Activated naive CD4-positive, alpha-beta T cell treated with anti-CD3 and anti-CD28 coated beads, Interleukin-2, amount 10 ng/mL, durations not matched to agents 7 days and 5 days (primary cell): ENCODE measurements around the gene PSMG3.
"Not testable (repeated sequence)": the region's sequence is repeated elsewhere in the genome, so short reads cannot be mapped to it uniquely, and the experiment has no call there.

Source experiments
- CTCF ChIA-PET: fragments of 350-600 bp; sonication (Branson Sonifier 250); formaldehyde crosslinking; loops from one replicate; lab custom pipeline; 2021; ENCODE audit warnings: antibody characterized with exemption; lab: Charles Lee
- DNase-seq: peaks from one replicate; pipeline ENCODE4 v3.0.0-alpha.2; 2020
- H3K27ac Mint-ChIP-seq: one replicate; pipeline ENCODE4 v1.8.0; 2021; ENCODE audit warnings: mild to moderate bottlenecking, moderate library complexity, mixed read lengths
- H3K27me3 Mint-ChIP-seq: one replicate; pipeline ENCODE4 v1.8.0; 2021; ENCODE audit warnings: mild to moderate bottlenecking, mixed read lengths
- H3K36me3 Mint-ChIP-seq: one replicate; pipeline ENCODE4 v1.8.0; 2021; ENCODE audit warnings: mixed read lengths
- H3K4me1 Mint-ChIP-seq: one replicate; pipeline ENCODE4 v1.8.0; 2021; ENCODE audit warnings: mixed read lengths
- H3K4me3 Mint-ChIP-seq: one replicate; pipeline ENCODE4 v1.8.0; 2021; ENCODE audit warnings: mild to moderate bottlenecking, moderate library complexity, mixed read lengths
- H3K9me3 Mint-ChIP-seq: one replicate; pipeline ENCODE4 v1.8.0; 2021; ENCODE audit warnings: mixed read lengths

PSMG3 gene

GRCh38 chr7:1591876-1592275 lies 22.0 kb upstream of the PSMG3 start:
- peaks cover 65% of the 10 kb centered on the region for H3K27me3 Mint-ChIP-seq
- H3K9me3 Mint-ChIP-seq = peaks cover 2% of the 10 kb centered on the region
- CTCF ChIA-PET = no interaction called here
- H3K4me1 Mint-ChIP-seq = peaks cover 20% of the 10 kb centered on the region
- H3K4me3 Mint-ChIP-seq = no peak overlapping the region
- H3K27ac Mint-ChIP-seq = no peak overlapping the region
- H3K36me3 Mint-ChIP-seq = no peaks in the 10 kb centered on the region
- no peak for DNase-seq

GRCh38 chr7:1591396-1591795 lies 21.6 kb upstream of the PSMG3 start:
- Mint-ChIP-seq H3K27me3 (peaks cover 65% of the 10 kb centered on the region), H3K9me3 (peaks cover 2% of the 10 kb centered on the region), H3K27ac (no peak overlapping the region), H3K4me3 (no peak overlapping the region), H3K36me3 (no peaks in the 10 kb centered on the region), H3K4me1 (peaks cover 20% of the 10 kb centered on the region)
- DNase-seq = no peak
- CTCF ChIA-PET = no interaction called here

GRCh38 chr7:1590887-1591286 lies 21.1 kb upstream of the PSMG3 start:
- no peak overlapping the region for H3K27ac Mint-ChIP-seq
- CTCF ChIA-PET = no interaction called here
- no peaks in the 10 kb centered on the region for H3K36me3 Mint-ChIP-seq
- peaks cover 65% of the 10 kb centered on the region for H3K27me3 Mint-ChIP-seq
- no peak overlapping the region for H3K4me3 Mint-ChIP-seq
- H3K9me3 Mint-ChIP-seq = peaks cover 2% of the 10 kb centered on the region
- peaks cover 20% of the 10 kb centered on the region for H3K4me1 Mint-ChIP-seq
- no peak for DNase-seq

- no peaks in the 10 kb centered on the region for H3K36me3 Mint-ChIP-seq
- CTCF ChIA-PET = no interaction called here
- H3K4me1 Mint-ChIP-seq = peaks cover 20% of the 10 kb centered on the region
- peaks cover 65% of the 10 kb centered on the region for H3K27me3 Mint-ChIP-seq
- H3K9me3 Mint-ChIP-seq = peaks cover 2% of the 10 kb centered on the region
- no peak for DNase-seq
- H3K4me3 Mint-ChIP-seq = no peak overlapping the region
- H3K27ac Mint-ChIP-seq = no peak overlapping the region
Measured at GRCh38 chr7:1590476-1590875, 20.6 kb upstream of the PSMG3 start.

GRCh38 chr7:1588978-1589377 lies 19.1 kb upstream of the PSMG3 start:
- Mint-ChIP-seq H3K4me1 (peaks cover 20% of the 10 kb centered on the region), H3K36me3 (no peaks in the 10 kb centered on the region), H3K27me3 (peaks cover 57% of the 10 kb centered on the region), H3K4me3 (no peak overlapping the region), H3K9me3 (peaks cover 2% of the 10 kb centered on the region), H3K27ac (no peak overlapping the region)
- CTCF ChIA-PET = interaction anchor here (0.9 kb wide), 1 partner anchor 10 kb away, joined by 3 read pairs; no protein-coding TSS in a partner anchor
- DNase-seq = no peak

GRCh38 chr7:1587738-1588137 lies 17.9 kb upstream of the PSMG3 start:
- no peak overlapping the region for H3K27ac Mint-ChIP-seq
- H3K9me3 Mint-ChIP-seq = peaks cover 2% of the 10 kb centered on the region
- no peaks in the 10 kb centered on the region for H3K36me3 Mint-ChIP-seq
- no peak overlapping the region for H3K4me3 Mint-ChIP-seq
- CTCF ChIA-PET = no interaction called here
- H3K27me3 Mint-ChIP-seq = peaks cover 44% of the 10 kb centered on the region
- H3K4me1 Mint-ChIP-seq = peaks cover 15% of the 10 kb centered on the region
- no peak for DNase-seq

- DNase-seq = no peak
- H3K9me3 Mint-ChIP-seq = peaks cover 2% of the 10 kb centered on the region
- H3K4me1 Mint-ChIP-seq = peaks cover 8% of the 10 kb centered on the region
- H3K27ac Mint-ChIP-seq = no peak overlapping the region
- H3K27me3 Mint-ChIP-seq = peaks cover 37% of the 10 kb centered on the region
- H3K36me3 Mint-ChIP-seq = no peaks in the 10 kb centered on the region
- CTCF ChIA-PET = no interaction called here
- no peak overlapping the region for H3K4me3 Mint-ChIP-seq
Measured at GRCh38 chr7:1586827-1587705, 17.2 kb upstream of the PSMG3 start.

- Mint-ChIP-seq H3K4me1 (peaks cover 1% of the 10 kb centered on the region), H3K9me3 (peaks cover 2% of the 10 kb centered on the region), H3K27me3 (peaks cover 29% of the 10 kb centered on the region), H3K36me3 (no peaks in the 10 kb centered on the region), H3K4me3 (no peak overlapping the region), H3K27ac (no peak overlapping the region)
- CTCF ChIA-PET = no interaction called here
- no peak for DNase-seq
Measured at GRCh38 chr7:1586126-1586826, 16.4 kb upstream of the PSMG3 start.

- Mint-ChIP-seq H3K36me3 (no peaks in the 10 kb centered on the region), H3K4me3 (no peak overlapping the region), H3K27me3 (peaks cover 20% of the 10 kb centered on the region), H3K9me3 (peaks cover 2% of the 10 kb centered on the region), H3K27ac (no peak overlapping the region), H3K4me1 (no peaks in the 10 kb centered on the region)
- CTCF ChIA-PET = interaction anchor here (0.5 kb wide), 1 partner anchor 604 kb away, joined by 3 read pairs; no protein-coding TSS in a partner anchor
- no peak for DNase-seq
Measured at GRCh38 chr7:1585142-1585981, 15.5 kb upstream of the PSMG3 start.

GRCh38 chr7:1584700-1585099 lies 14.9 kb upstream of the PSMG3 start:
- Mint-ChIP-seq H3K27ac (no peak overlapping the region), H3K4me3 (no peak overlapping the region), H3K27me3 (peaks cover 15% of the 10 kb centered on the region), H3K36me3 (no peaks in the 10 kb centered on the region), H3K4me1 (no peaks in the 10 kb centered on the region), H3K9me3 (peaks cover 2% of the 10 kb centered on the region)
- CTCF ChIA-PET = interaction anchor here (0.5 kb wide), 1 partner anchor 605 kb away, joined by 3 read pairs; no protein-coding TSS in a partner anchor
- no peak for DNase-seq

GRCh38 chr7:1583241-1583930 lies 13.6 kb upstream of the PSMG3 start:
- H3K4me1 Mint-ChIP-seq, H3K27ac Mint-ChIP-seq, H3K36me3 Mint-ChIP-seq, DNase-seq, H3K4me3 Mint-ChIP-seq, CTCF ChIA-PET, H3K9me3 Mint-ChIP-seq: not testable (repeated sequence)
- peaks cover 12% of the 10 kb centered on the region for H3K27me3 Mint-ChIP-seq

GRCh38 chr7:1580422-1581030 lies 10.7 kb upstream of the PSMG3 start:
- CTCF ChIA-PET = interaction anchor here (0.9 kb wide), 1 partner anchor 10 kb away, joined by 4 read pairs; no protein-coding TSS in a partner anchor
- DNase-seq = no peak
- H3K4me1 Mint-ChIP-seq = no peaks in the 10 kb centered on the region
- peaks cover 5% of the 10 kb centered on the region for H3K27me3 Mint-ChIP-seq
- no peak overlapping the region for H3K27ac Mint-ChIP-seq
- no peaks in the 10 kb centered on the region for H3K36me3 Mint-ChIP-seq
- H3K4me3 Mint-ChIP-seq = no peak overlapping the region
- no peaks in the 10 kb centered on the region for H3K9me3 Mint-ChIP-seq
